Activated CD8-positive, alpha-beta memory T cell treated with anti-CD3 and anti-CD28 coated beads, Interleukin-2, amount 50 U/mL, for 24 hours (primary cell): Measurements from ENCODE around the gene THRA.
A peak's percentile ranks its signal among the peaks of the same experiment; 100 is the strongest.

ENCODE experiments used
- DNase-seq: peaks from one replicate; pipeline ENCODE4 v3.0.0-alpha.2; 2020; ENCODE audit errors: extremely low read depth

Gene THRA

GRCh38 chr17:40084477-40084876, 21.7 kb downstream of the THRA start:
- no peak for DNase-seq

DNA sequence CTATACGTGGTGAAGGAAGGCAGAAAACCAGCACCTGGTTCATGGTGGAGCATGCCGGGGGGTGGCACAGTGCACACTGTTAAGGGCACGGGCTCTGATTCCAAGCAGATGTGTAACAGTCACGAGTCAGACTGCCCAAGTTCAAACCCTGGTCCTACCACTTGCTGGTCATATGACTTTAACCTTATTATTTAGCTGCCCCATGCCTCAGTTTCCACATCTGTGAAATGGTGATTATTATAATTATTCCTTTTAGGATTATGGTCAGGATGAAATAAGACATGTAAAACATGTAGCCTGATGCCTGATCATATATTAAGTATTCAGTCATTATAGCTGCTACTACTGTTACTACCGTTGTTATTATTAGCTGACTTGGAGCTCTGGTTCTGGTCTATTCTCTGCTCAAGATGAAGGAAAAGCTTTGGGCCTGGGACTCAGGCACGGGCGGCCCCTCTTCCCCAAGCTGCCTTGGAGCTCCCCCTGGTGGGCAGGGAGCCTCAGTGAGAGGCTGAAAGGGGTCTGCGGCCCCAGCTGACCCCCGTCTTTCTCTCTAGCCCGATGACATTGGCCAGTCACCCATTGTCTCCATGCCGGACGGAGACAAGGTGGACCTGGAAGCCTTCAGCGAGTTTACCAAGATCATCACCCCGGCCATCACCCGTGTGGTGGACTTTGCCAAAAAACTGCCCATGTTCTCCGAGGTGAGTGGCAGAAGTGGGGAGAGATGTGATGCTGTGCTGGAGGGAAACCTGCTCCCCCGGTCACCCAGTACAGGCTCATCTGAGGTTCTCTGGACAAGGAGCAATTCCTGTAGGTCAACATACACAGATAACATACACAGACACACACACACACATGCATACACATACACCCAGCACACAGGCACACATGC, 23.6 kb downstream of the THRA start:
- DNase-seq, result no peak

DNA sequence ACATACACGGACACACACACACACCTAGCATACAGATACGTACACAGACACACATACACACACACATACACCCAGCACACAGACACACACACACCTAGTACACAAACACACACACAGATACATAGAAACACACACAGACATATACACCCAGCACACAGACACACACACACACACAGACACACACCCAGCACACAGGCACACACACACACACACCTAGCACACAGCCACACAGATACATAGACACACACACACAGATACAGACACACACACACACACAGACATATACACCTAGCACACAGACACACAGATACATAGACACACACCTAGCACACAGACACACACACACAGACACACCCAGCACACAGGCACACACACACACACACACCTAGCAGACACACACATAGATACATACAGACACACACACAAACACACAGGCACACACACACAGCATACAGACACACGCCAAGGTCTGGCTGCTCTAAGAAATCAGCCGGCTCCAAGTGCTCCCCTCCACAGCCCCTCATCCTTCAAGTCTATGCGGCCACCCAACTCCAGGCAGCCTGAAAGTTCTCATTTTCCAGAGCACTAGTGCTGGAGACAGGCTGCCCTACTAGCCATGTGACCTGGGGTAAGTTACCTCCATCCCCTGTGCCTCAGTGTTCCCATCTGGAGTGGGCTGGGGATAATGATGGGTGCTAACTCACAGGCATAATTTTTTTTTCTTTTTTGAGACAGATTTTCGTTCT, 24.5 kb downstream of the THRA start:
- no peak for DNase-seq

GRCh38 chr17:40087903-40088718, 25.3 kb downstream of the THRA start:
- no peak for DNase-seq

- no peak for DNase-seq
These were observed 26.5 kb downstream of the THRA start for GRCh38 chr17:40089077-40089895.

- no peak for DNase-seq
These were observed 27.7 kb downstream of the THRA start for GRCh38 chr17:40090237-40091119.

DNA sequence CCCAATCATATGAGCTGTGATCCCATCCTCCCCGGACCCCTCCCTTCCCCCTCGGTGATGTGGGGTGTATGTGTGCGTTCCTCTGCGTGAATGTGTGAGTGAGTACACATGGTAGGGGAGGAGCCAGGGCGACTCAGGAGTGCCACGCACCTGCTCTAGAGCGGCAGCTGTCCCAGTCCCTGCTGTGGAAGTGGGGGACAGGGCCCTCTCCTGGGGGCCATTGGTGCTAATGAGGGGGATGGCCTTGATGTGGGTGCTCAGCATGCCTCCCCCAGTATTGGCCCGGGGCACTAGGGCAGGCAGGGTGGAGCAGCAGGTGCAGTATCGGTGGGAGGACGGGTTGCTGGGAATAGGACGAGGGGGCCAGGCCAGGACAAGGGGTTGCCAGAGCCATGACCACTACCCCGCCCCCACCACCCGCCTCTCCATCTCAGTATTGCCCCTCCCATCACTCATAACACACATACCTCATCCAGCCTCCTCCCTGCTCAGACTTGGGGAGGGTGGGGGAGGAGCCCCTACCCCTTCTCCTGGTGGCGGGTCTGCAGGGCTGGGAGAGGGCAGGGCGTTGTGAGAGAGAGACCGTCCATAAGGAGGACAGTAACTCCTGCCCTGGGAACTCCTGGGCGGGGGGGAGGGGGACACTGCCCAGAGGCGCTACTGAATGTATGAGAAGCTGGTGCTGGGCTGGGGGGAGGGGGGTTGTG, 29.1 kb downstream of the THRA start:
- no peak for DNase-seq

DNA sequence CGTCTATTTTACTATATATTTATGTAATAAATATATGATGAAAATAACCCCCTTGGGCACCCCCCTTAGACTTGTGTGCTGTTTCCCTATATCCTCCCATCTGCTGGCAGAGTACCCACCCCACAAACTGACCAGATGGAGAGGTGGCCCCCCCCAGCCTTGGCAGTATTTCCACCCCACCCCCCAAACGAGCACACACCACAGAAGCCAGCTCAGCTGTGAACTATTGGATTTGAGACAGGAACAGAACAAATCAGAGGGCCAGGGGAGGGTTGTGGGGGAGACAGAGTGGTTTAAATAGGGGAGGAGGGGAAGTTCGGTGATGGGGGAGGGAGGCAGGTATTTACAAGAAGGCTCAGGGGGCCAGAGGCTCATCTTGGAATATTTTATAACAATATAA, 29.8 kb downstream of the THRA start:
- no peak for DNase-seq

DNA sequence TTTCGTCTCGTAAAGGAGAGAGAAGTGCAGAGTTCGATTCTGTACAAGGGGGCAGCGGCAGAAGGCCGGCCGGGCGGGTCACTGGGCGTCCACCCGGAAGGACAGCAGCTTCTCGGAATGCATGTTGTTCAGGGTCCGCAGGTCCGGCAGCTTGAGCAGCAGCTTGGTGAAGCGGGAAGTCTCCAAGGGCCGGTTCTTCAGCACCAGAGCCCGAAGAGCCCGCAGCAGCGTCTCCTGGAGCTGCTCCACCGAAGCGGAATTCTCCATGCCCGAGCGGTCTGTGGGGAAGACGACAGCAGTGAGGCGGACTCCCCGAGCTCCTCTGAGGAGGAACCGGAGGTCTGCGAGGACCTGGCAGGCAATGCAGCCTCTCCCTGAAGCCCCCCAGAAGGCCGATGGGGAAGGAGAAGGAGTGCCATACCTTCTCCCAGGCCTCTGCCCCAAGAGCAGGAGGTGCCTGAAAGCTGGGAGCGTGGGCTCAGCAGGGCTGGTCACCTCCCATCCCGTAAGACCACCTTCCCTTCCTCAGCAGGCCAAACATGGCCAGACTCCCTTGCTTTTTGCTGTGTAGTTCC, 30.3 kb downstream of the THRA start:
- DNase-seq, result no peak

DNA sequence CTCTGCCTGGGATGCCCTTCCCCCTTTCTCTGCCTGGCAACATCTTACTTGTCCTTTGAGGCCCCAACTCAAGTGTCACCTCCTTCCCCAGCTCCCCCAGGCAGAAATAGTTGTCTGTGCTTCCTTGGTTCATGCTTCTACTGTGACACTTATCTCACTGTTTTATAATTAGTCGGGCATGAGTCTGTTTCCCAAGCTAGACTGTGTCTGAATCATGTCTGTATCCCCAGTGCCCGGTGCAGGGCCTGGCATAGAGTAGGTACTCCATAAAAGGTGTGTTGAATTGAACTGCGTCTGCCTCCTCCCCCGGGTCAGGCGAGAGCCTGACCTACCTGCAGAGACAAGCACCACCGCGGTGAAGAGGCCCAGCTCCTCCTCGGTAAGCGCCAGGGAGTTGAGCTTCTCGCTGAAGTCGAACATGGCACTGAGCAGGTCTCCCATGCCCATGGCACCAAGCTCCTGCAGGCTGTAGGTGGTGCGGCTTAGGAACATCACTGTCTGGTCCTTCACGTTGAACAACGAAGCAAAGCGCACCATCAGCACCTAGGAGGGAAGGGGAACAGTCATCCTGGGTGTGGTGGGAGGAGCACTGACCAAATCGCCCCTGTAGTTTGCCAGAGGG, 30.9 kb downstream of the THRA start:
- DNase-seq, result no peak

DNA sequence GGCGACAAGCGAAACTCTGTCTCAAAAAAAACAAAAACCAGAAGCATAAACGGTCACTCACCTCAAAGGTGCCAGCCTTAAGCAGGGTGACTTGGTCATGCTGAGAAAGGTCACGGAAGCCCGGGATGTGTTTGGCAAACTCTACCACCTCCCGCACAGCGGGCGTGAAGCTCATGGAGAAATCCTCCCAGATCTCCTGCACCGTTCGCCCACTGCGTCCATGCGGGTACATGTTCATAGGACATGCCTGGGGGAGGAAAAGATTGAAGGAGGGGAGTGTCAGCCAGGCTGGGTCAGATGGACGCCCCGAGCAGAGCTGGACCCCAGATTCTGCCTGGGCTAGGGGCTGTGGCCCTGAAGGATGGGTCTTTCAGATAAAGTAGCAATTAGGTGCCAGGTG, 32.1 kb downstream of the THRA start:
- DNase-seq, result no peak

GRCh38 chr17:40095351-40095943, 32.7 kb downstream of the THRA start:
- no peak for DNase-seq

- DNase-seq, result peak; percentile 72
These were observed 33.4 kb downstream of the THRA start for GRCh38 chr17:40095944-40096791.

GRCh38 chr17:40097087-40097486, 34.3 kb downstream of the THRA start:
- DNase-seq, result no peak

DNA sequence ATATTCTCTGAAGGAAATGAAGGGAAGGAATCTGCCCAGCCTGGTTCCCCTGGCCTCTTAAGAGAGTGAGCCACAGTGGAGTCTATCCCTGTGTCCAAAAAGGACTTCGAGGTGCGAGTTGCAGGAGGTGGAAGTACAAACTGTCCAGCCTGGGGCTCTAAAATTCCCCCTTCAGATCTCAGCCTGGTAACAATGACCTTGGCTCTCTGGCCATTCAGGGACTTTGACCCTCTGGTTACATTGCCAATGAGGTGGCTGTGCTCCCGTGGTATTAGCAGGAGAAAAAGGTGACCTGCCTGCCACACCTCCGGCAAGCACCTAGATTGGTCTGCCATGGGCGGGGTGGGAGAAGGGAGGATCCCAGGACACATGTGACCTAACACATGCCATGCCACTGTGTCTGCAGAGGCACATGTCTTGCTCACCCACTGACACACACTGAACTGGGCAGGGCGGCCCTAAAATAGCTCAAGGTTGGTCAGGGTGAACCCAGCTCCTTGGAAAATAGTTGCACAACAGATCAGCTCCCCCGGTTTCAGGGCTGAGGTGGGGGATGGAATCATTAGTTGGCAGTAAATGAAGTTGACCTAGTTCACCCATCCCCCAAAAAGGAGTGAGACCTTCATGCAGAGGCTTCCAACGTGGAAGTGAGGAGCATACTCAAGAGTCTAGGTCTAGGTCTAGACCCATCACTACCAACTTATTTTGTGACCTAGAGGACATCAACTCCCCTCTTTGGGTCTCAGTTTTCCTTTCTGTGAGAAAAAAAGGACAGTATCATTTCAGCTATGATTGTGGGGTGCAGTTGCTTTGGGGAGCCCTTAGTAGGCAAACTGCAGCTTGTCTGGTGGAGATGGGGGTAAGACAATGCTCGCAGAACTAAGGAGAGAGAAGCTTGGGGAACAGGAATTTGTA, 35.4 kb downstream of the THRA start:
- no peak for DNase-seq

DNA sequence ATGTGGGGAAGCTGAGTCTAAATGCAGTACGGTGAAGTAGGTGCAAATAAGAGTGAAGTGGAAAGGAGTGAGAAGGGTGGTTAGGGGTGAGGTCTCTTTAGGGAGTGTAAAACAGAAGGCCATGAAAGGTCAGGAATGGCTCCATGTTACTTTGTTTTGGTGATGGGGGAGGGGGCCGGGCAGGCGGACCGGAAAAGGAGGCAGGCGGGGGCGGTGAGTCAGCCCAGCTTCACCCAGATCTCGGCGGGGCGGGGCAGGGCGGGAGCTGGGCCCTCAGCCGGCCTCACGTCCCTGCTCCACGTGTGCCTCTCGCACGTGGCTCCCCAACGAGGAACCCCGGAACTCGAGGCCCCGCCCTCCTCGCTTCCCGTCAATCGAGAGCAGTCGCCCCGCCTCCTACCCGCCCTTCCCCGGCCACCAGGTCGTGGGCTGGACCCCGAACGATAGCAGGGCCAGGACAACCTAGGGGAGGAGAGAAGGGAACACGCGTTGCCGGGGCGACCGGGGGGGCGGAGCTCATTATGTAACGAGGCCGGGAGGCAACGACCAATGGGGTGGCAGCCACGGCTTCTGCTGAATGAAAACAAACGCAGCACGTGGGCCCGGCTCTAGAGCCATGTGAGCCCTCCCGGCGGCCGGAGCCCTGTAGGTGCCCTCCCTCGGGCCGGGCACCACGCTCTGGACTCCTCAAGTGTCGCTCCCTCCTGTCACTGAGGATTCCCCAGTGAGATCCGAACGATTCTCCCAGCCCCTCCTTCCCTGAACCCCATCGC, 36.3 kb downstream of the THRA start:
- peak; percentile 98 for DNase-seq
